KBM-7 (cell line): ENCODE measurements around the gene CALHM1.

Experiments
- DNase-seq: peaks from one replicate; pipeline ENCODE4 v3.0.0-alpha.2; 2015
- in situ Hi-C: fragments of 300-500 bp; cut with MboI; formaldehyde crosslinking; loops from 2 replicates; pipeline ENCODE4 v1.14.3; 2020; ENCODE audit warnings: low sequenced_read_pairs, low pct_unique_long_range_greater_than_20kb, mixed read lengths

CALHM1 gene

DNA sequence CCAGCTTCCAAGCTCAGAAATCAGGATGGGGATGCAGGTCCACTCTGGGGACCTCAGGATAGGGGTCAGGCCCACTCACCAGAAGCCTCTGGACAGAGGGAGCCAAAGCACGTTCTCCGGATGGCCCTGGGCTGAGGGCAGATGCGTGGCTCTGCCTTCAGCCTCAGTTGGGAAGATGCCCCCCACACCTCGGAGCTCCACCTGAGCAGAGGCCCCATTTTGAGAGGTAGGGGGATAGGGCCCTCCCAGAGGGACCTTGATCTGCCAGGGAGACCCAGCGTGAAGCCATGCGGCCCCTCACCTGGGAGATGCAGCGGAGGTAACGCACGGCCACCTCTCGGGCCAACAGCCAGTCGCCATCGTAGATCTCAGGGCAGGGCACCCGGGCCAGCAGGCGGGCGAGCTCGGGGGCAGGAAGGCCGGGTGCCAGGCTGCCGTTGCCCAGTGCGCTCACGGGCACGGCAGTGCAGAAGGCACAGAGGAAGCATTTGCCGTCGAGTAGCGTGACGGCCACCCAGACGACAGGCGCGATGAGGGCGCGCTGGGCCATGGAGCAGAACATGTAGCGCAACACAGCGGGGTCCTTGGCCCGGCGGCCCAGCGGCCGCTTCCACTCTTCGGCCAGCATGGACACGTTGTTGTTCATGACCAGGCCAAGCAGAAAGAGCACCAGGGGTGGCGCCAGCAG lies 660 bp downstream of the CALHM1 start:
- in situ Hi-C loops = no loop called here
- DNase-seq = no peak

DNA sequence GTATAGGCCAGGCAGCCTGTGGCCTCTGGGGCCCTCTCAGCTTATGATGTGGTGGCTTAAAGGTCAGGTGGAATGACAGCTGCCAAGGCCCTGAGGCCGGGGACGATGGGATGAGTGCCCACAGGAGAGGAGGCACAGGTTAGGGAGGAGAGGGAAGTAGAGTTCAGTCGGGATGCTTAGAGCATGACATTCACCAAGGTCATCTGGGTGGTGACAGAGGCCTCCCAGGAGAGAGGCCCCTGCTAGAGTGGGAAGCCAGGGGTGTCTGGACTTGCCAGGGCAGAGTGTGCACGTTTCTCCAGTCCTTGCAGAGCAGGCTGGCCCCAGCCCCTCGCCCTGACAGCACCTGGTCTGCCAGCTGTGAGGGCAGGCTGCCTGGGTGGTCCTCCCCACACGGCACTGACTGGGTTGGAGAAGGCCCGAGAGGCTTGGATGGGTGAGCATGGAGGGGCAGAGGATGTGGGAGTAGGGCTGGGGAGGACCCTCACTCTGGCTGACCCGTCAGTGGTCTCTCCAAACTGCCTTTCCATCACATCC lies 1.5 kb downstream of the CALHM1 start:
- DNase-seq = no peak
- in situ Hi-C loops = no loop called here

DNA sequence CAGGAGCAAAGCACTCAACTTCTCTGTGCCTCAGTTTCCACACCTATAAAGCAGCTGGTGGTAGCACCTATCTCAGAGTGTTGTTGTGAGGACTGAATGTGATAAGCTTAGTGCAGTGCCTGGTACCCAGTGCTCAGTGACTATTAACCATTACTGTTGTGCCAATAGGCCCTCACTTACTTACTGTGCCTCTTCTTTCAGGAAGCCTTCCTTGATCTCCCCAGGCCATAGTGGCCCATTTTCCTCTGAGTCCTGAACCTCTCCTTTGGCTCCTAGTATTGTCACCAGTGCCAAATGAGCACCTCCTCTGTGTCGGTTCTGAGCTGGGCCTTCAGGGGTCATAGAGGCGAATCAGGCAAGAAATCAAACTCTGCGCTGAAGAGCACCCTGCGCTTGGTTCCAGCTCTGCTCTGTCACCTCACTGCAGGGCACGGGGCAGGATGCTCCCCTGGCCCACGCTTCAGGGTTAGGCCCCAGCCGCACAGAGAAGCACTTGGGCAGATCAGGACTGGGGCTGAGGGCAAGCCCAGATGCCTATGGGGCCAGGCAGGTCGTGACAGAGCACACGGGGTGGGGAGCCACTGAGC lies 2.5 kb downstream of the CALHM1 start:
- DNase-seq = no peak
- in situ Hi-C loops = no loop called here

DNA sequence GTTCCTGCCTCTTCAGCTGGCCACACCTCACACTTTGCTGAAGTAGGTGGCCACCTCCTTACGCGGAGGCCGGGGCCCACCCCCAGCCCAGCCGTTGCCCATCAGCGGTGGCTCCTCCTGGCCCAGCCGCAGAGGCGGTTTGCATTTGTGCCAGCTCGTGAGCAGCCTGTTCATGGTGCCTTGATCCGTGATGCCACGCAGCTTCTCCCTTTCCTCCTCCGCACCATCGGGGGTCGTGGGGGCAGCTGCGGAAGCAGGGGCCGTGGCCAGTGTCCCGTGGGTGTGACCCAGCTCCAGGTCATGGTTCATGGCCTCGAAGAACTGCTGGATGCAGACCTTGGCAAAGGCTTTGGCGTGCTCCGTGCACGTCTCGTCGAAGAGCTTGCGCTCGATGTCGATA lies 3.5 kb downstream of the CALHM1 start:
- in situ Hi-C loops = no loop called here

DNA sequence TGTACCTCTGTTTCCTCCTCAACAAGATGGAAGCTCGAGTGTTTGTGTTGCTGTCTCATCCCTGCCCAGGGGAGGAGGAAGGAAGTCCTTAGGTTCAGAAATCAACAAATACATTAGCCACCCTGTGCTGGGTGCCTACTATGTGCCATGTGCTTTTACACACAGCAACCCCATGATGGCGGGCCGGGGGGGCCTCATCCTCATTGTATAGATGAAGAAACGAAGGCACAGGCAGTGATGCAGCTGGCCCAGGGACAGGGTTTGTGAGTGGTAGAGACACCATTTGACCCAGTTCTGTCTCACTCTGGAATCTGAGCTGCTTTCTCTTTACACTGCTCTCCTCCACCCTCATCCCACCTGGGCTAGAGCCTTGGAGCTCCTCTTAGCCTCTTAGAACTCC lies 4.7 kb downstream of the CALHM1 start:
- no peak for DNase-seq
- in situ Hi-C loops = no loop called here

More for the DNA sequence above, 3.5 kb downstream of the CALHM1 start:
- no peak for DNase-seq

DNA sequence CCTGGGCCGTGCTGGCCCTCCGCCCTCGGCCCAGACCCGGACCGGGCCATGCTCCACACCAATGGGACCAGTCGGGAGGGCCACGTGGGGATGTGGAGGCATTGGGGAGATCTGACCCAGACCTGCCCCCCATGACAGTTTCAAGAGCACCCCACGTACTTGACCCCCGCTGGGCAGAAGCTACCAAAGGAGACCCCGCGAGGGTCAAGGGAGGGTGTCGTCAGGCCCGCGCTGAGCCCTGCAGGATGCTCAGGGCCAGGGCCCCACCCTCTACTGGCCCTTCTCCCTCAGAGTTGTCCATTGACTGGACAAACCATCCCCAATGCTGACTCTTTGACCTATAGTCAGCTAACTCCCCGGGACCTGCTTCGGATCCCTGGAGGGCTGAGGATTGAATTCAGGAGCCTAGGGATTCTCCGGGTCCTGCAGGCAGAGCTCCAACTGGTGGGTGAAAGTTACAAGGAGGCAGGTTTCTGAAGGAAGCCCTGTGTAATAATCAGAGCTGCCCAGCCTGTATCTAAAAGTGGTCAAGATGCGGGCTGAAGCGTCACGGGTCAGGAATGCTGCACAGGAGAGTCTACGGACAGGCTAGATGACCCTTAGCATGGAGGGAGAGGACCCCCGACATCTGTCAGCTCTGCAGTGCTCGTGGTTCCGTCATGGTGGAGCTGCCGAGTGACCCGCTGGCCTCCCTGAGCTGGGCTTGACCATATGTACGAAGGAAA lies 6.0 kb downstream of the CALHM1 start:
- in situ Hi-C loops = no loop called here
- no peak for DNase-seq

DNA sequence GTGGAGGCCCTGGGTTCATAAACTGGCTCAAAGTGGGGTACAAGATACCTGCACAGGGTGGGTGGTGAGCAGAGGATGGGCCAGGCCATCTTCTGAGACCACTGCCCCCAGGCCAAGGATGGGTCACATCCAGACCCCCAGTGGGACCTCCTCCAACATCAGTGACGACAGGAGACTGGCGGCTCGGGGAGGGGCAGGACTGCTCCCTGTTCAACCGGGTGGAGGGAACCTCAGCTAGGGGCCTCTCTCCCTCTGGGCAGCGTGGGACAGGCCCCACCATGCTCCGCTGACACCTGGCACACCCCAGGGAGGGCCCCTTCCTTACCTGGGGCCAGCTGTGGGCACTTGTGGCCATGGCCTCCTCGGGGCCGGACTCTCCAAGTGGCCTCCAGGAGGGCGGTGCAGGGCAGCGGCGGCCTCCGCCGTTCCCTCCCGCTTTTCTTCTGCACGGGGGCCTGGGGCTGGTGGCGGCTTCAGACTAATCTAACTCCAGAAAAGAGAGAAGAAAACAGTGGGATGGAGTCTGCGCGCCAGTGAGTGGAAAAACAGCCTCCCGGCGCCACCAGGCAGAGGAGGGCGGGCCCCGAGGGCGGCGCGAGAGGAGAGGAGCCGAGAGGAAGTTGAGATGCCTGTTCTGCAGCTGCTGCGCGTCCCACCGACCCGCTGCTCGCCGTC lies 6.7 kb downstream of the CALHM1 start, which contains the start of gene CALHM2:
TSS of gene CALHM2 (minus strand) at position 540 of the 675 bp plus-strand sequence. CDS start 2,429 bp downstream, outside the sequence.
- in situ Hi-C loops = no loop called here
- DNase-seq = peak; percentile 74

DNA sequence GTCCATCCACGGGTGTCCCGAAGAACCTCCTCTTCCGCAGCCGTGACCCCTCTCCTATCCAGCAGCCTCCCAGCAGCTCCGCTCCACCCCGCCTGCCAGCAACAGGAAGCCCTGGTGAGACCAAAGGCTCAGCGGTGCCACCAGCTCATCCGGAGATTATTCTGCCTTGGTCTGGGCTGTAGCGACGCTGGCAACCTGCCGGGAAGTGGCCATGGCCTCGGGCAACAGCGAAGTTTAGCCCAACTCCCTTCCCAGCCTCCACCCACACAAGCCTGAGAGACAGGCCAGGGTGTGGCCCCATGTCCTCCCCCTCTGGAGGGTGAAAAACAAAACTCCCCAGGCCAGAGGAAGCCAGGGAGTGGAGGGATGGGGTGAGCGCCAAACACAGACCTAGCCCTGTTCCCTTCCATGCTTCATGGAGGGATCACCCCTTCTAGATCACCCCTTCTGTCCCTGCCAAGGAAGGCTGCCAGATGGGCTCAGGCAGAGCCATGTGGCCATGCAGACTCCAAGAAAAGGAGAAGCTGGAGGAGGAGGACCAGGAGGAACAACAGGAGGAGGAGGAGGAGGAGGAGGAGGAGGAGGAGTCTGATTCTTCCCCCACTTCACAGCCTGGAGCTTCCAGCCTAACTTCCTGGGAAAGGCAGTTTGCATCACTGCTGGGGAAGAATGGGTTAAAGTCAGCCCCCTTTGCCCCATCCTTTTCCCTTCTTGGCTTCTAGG lies 7.4 kb downstream of the CALHM1 start:
- in situ Hi-C loops = no loop called here
- peak; percentile 67 for DNase-seq

DNA sequence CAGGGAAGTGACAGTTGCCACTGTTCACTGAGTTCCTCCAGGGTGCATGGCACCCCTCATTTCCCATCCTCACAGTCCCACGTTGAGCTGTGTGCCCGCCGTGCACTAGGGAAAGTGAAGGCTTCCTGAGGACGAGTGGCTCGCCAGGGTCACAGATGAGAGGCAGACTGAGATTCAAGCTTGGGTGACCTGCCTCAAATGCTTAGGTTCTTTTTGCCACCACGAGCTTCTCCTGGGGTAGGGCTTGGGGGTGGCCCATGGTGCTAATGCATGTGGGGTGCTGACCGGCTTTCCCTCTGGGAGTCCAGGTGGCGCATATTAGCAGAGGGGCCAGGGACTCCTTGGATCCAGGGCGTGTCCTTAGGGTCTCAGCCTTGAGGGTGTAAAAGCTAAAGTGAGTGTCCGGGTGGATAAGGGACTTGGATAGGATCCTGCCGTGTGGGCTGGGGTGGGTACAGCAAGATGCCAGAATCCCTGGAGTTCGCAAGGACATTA lies 8.5 kb downstream of the CALHM1 start:
- DNase-seq = no peak
- in situ Hi-C loops = no loop called here

DNA sequence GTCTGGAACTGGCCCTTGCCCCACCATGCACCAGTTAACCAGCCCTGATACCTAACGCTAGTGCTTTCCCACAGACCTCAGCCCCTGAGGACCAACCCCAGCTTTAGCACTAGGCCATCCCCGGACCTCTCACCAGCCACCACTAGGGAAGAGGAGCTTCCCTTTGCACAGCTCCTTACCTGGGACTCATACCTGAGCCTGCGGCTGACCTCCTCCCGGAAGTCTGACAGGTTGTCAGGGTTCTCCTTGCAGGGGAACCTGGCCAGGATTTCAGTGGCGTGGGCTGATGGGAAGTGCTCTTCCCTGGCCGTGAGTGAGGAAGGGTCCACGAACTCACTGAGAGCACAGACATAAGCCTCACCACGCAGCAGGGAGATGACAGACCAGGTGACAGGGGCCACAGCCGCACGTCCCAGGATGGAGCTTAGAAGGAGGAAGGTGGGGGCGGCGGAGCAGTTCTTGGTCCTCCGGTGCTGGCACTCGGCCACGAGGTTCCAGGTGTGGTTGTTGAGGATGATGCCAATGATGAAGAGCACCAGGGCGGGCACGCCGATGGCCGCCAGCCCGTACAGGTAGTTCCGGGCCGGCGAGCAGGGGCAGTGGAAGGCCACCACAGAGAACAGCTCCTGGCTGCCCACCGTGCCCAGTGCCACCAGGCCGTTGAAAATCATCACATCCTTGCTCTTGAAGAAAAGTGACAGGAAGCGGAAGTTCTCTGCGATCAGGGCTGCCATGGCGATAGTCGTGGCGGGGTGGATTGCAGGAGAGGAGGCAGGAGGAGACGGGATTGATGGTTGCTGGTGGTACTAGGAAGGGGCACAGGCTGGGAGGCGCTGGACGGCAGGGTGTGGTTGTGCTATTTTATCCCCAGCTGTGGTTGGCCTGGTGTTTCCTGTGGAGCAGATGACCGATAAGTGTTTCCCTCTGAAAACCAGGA lies 9.2 kb downstream of the CALHM1 start:
- in situ Hi-C loops = no loop called here

DNA sequence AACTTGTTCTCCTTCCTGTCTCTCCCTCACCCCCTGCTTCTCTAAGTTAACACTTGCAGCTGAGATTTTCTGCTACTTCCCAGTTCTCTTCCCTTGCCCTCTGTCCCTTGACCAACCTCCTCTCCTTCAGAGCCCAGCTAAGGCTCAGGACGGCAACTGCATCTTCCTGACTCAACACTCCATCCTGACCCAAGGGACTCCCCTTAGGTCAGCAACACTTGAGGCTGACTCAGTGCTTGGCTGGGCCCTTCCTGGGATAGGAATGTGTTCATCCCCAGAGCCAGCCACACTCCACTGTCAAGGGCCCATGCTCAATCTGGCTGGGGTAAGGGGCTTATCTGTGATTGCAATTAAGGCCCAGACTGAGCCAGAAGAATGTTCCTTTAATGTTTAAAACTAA lies 10.0 kb downstream of the CALHM1 start:
- DNase-seq = no peak
- in situ Hi-C loops = no loop called here

More for the DNA sequence above, 9.2 kb downstream of the CALHM1 start:
- no peak for DNase-seq

DNA sequence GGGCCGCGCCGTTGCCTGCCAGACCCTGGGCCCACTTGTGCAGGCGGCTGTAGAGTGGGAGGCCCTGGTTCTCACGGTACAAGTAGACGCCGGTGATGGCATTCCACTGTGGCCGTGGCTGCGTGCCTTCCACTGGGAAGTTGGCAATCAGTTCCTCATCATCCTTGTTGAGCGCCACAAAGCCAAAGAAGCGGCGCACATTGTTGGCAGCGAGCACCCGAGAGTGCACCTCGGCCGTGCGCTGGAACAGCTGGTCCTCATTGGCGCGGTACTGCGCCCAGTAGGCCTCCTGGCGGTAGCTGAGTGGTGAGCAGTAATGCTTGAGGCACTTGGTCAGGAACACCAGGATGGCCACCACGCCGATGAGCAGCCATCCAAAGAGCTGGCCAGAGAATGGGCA lies 11.5 kb downstream of the CALHM1 start:
- in situ Hi-C loops = no loop called here
- no peak for DNase-seq

DNA sequence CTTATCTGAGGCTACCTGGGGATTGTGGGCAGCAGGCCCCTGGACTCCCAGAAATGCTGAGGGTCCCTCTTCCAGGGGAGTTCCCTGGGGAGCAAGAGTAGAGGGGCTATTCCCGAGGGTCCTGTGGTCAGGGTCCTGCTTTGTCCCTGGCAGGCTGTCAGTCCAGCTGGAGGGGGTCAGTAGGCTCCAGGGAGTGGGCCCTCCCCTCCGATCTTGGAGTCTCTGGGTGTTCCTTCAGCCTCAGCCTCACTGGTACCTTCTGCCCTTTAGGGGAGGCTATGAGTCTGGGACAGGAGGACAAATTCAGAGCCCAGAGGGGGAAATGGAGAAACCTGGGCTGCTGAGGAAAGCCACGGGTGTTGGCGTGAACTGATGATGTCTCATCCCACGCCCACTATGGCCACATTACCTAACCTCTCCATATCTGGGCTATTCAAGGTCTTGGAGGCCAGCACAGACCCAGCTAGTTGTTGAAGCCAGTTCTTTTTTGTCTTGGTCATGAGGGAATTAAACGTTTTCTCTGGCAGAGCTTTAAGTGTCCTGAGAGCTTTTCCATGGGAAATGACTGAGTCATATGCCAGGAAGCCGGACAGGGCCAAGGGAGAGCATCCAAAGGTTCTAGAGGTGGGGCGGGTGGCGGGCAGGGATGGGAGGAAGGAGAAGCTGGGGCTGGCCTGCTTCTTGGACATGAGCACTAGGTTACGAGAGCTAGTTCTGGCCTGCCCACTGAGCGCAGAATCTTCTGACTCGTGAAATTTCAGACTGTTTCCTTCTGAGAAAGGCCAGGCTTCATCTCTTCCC lies 12.7 kb downstream of the CALHM1 start:
- no peak for DNase-seq
- in situ Hi-C loops = no loop called here

DNA sequence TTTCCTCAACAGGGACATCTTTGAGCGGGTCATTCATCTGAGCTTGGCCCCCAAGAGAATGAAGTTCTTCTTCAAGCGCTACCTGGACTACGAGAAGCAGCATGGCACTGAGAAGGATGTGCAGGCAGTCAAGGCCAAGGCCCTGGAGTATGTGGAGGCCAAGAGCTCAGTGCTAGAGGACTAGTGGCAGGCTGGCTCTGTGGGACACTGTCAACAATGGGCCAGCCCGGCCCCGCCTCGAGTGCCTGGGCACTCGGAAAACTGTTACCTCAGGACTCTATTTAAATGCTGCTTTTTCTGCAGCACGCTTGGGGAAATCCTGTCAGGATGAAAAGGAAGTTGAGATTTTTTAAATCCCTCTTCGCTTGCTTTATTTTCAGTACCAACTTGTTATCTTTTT lies 13.3 kb downstream of the CALHM1 start:
- in situ Hi-C loops = no loop called here
- no peak for DNase-seq

DNA sequence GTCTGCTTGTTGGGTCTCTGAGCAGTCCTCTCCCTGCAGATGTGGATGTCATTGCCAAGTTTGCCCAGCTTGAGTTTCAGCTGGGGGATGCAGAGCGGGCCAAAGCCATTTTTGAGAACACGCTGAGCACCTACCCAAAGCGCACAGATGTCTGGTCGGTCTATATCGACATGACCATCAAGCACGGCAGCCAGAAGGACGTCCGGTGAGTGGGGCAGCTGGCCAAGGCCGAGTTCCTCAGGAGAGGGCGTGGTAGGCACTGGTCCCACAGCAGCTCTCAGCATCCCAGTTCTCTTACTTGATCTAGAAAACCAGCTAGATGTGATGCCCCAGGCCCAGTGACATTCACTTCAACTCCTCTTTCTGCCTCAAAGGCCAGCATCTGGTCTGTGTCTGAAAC lies 14.2 kb downstream of the CALHM1 start:
- DNase-seq = no peak
- in situ Hi-C loops = no loop called here

DNA sequence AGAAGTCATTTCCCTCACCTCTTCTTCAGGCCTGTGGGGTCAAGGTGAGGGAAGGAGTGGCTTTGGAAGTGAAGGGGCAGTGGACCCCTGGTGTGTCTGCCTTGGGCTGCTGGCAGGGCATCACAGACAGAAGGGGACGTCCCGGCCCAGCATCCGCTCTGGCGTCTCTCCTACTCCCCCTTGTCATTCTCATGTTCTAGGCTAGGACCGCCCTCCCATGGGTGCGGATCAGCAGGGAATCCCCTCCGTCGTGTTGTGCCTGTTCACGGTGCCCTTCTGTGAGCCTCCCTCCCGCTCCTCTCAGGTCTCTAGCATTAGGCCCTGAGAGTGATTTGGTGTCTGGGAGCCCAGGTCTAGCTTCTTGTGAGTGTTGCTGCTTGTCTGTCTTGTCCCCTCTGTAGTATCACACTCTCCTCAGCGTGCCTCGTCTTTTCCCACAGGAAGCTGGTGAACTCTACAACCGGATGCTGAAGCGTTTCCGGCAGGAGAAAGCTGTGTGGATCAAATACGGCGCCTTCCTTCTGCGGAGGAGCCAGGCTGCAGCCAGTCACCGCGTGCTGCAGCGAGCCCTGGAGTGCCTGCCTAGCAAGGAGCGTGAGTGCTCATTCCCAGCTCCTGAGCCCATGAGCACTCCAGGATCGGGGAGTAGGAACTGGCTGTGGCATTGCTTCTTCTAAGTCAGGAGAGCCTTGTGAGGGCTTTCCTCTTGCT lies 15.1 kb downstream of the CALHM1 start:
- DNase-seq = no peak
- in situ Hi-C loops = no loop called here
